HuH-7 (cell line): Measurements from ENCODE around the gene PTPRM.

Experiments used
- DNase-seq: peaks from one replicate; pipeline ENCODE4 v3.0.0; 2011; ENCODE audit warnings: low spot score

Gene PTPRM

GRCh38 chr18:8365006-8365405 is 797.9 kb downstream of the PTPRM start:
- DNase-seq, result no peak

GRCh38 chr18:8365528-8365927 is 798.4 kb downstream of the PTPRM start:
- no peak for DNase-seq

DNA sequence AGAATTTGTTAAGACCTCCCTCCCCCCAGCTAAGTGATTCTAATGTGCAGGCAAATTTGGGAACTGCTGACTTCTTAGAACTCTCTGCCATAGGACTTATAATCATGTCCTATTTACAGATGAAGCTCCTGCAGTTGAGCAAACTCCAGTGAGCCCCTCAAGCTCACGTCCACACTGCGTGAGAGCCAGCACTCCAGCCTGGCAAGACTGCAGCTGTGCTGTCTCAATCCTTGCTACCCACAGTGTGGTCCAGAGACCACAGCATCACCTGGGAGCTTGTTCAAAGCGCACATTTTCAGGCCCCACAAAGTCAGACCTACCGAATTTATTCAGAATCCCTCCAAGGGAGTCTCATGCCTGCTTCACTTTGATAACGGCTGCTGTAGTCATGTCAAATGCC is 799.0 kb downstream of the PTPRM start:
- no peak for DNase-seq

DNA sequence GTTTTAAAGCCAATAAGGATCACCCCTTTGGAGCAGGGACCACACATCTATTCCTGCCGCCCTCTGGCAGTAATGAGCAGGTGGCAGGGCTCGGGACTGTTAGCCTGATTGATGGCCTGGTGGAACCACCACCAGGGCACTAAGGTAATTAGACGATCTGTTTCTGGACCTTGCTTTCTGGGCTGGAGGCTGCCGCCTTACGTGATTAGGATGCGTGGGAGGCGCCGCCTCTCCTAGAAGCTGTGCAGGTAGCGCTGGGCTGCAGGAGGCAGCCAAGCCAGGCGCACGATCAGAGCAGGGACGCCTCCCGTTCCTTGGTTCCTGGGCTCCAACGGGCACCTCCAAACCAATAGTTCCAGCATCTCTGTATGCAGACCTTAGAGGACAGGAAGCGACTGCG is 799.5 kb downstream of the PTPRM start:
- DNase-seq, result no peak

DNA sequence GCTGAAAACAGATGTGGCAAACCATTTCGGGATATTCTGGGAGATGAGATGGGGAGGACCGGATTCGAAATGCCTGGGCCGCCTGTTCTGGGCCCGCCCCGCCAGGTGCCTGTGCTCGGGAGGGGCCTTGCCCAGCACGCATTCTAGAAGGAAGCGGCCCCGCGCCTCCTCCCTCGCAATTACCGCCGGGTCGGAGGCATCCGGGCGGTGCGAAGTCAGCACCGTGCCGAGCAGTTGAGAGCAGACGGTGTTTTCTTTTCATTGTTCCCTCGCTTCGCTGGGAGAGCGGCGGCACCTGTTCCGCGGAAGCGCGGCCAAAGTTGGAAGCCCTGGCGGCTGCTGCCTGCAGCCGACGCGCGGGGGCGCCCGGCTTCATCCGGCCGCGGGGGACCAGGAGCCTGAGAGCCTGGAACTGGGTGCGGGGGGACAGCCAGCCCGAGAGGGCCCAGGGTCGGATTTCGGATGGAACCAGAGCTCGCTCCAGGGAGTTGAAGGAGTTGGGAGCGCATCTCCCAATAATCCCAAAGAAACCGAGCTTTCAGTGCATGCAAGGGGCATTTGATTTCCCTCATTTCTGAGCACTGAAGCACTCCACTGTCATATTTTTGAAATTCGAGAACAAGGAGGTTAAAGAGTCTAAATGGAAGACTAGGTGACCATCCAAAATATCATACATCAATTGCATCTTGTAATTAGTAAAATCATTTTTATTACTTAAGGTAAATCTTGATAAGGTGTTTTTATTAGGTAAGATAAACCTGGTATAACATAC is 800.3 kb downstream of the PTPRM start:
- DNase-seq, result no peak

- no peak for DNase-seq
Measured at GRCh38 chr18:8368512-8369217, 801.5 kb downstream of the PTPRM start.

DNA sequence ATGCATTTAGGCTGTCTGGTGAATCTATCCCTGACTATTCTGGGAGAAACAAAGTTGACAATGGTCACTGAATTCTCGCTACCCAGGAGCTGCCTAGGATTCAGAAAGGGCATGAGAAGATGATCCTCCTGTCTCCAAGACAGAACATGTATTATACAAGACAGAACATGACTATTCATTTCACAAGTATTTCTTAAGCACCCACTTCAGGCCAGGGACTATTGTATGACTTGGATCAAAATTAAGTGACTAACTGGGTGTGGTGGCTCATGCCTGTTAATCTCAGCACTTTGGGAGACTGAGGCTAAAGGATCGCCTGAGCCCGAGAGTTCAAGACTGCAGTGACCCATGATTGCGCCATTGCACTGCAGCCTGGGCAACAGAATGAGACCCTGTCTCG is 806.4 kb downstream of the PTPRM start:
- DNase-seq, result no peak

GRCh38 chr18:8374676-8375075 is 807.6 kb downstream of the PTPRM start:
- no peak for DNase-seq

DNA sequence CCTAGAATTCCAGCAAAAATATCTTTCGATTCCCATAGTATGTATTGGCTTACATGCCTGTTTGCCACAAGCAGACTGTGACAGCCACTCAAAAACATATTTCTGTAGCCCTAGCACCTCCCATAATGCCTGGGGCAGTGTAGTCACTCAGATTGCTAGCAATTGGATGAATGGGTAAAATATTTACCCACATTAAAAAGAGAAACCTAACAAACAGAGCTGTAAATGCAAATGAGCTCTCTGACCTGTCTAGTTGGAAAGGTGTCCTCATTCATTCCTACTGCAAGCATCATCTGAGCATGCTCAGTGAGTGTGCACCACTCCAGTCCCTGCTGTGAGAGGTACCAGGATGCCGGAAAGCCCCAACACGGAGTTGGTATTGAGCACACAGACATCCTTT is 808.1 kb downstream of the PTPRM start:
- no peak for DNase-seq

DNA sequence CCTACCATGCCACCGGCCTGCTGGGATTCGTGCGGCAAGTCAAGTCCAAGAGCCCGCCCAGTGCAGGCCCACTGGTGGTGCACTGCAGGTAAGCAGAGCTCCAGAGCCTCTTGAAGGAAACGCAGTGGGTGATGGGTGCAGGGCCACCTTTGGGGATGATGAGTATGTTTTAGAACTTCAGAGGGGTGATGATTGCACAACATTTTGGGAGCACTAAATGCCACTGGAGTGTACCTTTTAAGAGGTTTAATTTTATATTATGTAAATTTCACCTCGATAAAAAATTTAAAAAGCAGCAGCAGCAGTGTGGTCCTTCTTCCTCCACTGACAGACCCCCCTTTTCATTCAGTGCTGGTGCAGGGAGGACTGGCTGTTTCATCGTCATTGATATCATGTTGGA is 809.0 kb downstream of the PTPRM start:
- no peak for DNase-seq

DNA sequence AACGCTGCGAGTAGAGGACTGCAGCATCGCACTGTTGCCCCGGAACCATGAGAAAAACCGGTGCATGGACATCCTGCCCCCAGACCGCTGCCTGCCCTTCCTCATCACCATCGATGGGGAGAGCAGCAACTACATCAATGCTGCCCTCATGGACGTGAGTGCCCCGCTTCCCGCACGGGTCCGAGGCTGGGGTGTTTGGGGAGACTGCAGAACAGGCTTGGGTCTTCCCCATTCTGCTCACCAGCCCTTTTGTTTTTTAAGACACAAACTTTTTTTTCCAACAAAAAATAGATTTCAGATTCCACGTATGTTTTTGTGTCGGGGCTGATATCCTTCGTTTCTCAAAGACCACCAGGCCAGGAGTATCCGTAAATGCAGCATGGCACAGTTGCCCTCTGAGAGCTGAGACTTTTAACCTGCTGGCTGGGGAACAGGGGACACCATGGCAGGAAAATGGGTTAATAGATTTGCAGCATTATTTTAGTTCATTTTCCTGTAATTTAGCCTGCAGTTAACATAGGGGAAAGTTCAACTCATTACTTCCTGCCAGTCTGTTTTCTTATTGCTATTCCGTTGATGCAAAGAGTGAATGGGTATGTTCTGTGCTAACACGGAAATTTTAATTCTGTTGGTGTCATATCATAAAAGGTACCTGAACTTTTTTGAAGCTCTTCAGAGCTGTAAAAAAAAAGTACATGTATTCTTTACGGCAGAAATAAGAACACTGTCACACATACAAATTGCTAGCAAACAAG is 812.2 kb downstream of the PTPRM start:
- no peak for DNase-seq

DNA sequence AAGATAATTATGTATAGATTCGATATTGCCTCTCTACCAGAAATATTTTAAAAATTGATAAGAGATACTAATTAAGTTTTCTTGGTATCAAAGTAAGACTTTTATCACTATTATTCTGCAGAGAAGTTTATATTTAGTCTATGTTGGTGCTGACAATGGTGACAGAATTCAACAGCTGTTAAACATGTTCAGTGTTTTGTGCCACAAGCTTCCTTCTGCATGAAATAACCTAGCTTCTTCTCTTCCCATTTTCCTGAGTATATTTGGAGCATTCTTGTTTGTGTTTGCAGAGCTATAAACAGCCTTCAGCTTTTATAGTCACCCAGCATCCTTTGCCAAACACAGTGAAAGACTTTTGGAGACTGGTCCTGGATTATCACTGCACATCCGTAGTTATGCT is 812.9 kb downstream of the PTPRM start:
- no peak for DNase-seq

GRCh38 chr18:8380926-8381325 is 813.8 kb downstream of the PTPRM start:
- DNase-seq, result no peak

DNA sequence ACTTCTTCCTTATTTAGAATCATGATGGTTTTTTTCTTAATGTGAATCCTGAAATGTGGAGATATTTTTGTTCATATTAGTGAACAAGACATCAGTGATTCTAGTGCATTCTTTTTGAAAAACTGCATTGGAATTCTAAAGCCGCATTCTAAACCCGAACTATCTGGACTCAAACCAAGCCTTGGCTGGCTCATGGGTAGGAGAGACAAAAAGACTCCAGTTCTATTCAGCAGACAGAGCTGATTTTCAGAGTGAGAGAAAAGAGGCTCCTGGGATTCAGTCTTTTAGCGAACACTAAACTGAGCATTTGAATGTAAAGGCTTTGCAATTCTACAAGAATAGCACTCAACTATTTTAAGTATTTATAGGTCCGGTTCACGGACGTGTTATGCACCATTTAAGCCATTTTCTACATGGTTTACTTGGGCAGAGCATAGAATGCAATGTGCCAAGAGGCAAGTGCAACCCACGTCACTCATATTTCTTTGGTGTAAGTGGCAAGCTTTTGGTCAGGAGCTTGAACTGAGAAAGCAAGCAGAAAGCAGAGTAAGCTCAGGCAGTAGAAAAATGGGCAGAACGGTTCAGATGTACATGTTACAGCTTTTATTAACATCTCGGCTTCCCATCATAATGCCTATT is 814.8 kb downstream of the PTPRM start:
- no peak for DNase-seq

GRCh38 chr18:8385400-8385799 is 818.3 kb downstream of the PTPRM start:
- DNase-seq, result no peak

DNA sequence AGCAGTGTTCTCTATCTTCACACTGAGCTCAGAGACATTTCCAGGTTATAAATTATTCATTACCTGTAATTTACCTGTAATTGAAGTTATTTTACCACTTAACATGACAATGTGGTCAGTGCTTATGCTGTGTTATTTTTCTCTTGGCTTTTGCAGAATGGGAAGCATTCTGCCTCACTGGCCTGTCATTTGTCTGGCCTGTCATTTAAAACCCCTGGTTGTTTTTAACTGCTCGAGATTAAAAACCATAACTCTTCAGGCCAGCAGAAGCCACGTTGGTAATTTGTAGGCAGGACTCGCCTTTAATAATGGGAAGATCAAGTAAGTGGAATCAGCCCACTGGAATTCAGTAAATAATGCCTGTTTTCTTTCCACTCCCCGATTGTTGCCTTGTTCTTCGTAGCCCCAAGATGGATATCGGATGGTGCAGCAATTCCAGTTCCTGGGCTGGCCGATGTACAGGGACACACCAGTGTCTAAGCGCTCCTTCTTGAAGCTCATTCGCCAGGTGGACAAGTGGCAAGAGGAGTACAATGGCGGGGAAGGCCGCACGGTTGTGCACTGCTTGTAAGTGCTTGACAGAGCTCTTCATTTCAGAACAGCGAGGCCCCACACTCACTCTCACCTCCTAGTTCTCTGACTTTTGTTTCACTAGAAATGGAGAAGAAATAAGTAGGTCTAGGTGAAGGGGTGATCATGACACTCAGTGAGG is 819.7 kb downstream of the PTPRM start:
- DNase-seq, result no peak

GRCh38 chr18:8389391-8390340 is 822.5 kb downstream of the PTPRM start:
- peak; percentile 81 for DNase-seq

DNA sequence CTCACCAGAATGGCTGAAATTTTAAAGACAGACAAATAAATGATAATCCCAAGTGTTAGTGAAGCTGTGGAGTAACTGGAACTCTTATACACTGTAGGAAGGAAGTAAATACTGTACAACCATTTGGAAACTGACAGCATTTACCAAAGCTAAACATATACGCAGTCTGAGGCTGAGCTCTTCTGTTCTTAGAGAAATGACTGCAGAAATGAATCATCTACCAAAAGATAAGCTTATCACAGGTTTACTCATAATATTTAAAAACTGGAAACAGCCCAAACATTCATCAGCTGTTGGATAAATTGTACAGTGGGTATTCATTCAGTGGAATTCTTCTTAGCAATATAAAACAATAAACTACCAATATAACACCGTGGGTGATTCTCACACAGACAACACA is 824.0 kb downstream of the PTPRM start:
- DNase-seq, result no peak

GRCh38 chr18:8396254-8396653 is 829.1 kb downstream of the PTPRM start:
- no peak for DNase-seq

DNA sequence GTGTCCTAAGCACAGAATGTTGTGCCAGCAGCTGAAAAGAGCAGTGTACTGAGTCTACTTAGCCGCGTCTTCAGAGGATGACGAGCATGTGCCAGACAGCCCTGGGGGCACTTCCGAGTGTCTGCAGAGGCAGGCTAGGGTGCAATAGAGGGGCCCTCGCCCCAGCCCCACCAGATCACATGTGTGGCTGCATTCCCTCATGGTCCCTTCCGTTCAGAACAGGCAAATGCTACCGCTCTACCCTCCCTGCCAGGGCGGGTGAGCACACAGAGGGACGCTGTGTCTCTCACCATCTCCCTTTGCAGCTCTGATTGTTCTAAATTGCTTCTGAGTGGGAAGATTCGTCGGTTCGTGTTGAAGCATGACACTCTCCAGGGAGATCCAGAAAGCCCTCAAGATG is 829.9 kb downstream of the PTPRM start:
- no peak for DNase-seq

DNA sequence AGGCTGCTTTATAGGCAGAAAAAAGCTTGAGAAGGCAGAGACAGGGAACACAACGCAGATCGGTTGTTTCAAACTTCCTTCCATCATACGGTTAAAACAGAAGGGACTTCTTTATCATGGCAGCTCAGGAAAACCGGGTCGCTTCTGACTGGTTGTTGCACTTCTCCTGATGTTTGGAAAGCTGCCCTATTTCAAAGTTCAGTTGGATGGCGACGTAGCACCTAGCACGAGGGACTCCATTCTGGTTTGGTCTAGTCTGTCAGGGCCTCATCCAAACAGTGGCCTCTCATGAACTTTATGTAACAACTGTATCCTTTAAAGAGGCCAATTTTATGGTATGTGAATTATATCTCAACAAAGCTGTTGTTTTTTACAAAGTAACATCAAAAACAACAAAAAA is 832.0 kb downstream of the PTPRM start:
- no peak for DNase-seq
